H1 (cell line): ENCODE measurements around the gene SLC35F1. TPM values are rescaled to one million over a fixed set of nuclear protein-coding genes. Genes with fewer than 3 reads are reported as not detected.

Source experiments
- CTCF ChIA-PET: fragments of 300-600 bp; sonication (Branson Sonifier 250); formaldehyde crosslinking; loops from one replicate; lab custom pipeline; 2021; ENCODE audit not compliant: partially characterized antibody; lab: Charles Lee
- POLR2A ChIA-PET: fragments of 300-600 bp; sonication (Branson Sonifier 250); formaldehyde crosslinking; loops from one replicate; lab custom pipeline; 2021; ENCODE audit warnings: inconsistent platforms; ENCODE audit not compliant: partially characterized antibody; lab: Charles Lee
- DNase-seq, 2 experiments: peaks; one replicate each; pipeline versions ENCODE4 v3.0.0 to v3.0.0-alpha.2; 2010 to 2022; ENCODE audit warnings: low spot score in 2 of 2, low read depth in 1 of 2, mixed read lengths in 1 of 2
- FAIRE-seq: peaks from 2 replicates; lab custom pipeline; 2011; peaks lifted over from hg19 to GRCh38; lab: Jason Lieb, UNC
- H2AFZ ChIP-seq: 2 replicates; pipeline ENCODE4 v1.8.1; 2012; ENCODE audit warnings: low read length, inconsistent platforms
- H2AK5ac ChIP-seq: 2 replicates; pipeline ENCODE4 v1.6.1; 2013; ENCODE audit warnings: low read depth, low read length
- H2BK120ac ChIP-seq: replicated peaks from 2 replicates; pipeline ENCODE3; 2013; ENCODE audit warnings: low read depth, low read length, inconsistent platforms
- H2BK12ac ChIP-seq: 2 replicates; pipeline ENCODE4 v1.6.1; 2013; ENCODE audit warnings: low read depth, low read length
- H2BK15ac ChIP-seq: 2 replicates; pipeline ENCODE4 v1.6.1; 2013; ENCODE audit warnings: low read length
- H2BK20ac ChIP-seq: 2 replicates; pipeline ENCODE4 v1.6.1; 2013; ENCODE audit warnings: low read length
- H2BK5ac ChIP-seq: 2 replicates; pipeline ENCODE4 v1.6.1; 2013; ENCODE audit warnings: low read depth, low read length
- H3K14ac ChIP-seq: 2 replicates; pipeline ENCODE4 v1.6.1; 2013; ENCODE audit warnings: inconsistent platforms; ENCODE audit not compliant: insufficient read length
- H3K18ac ChIP-seq: 2 replicates; pipeline ENCODE4 v1.6.1; 2013; ENCODE audit warnings: low read length; ENCODE audit errors: extremely low read depth
- H3K23ac ChIP-seq: 2 replicates; pipeline ENCODE4 v1.6.1; 2013; ENCODE audit warnings: inconsistent platforms; ENCODE audit not compliant: insufficient read length
- H3K23me2 ChIP-seq: 2 replicates; pipeline ENCODE4 v1.6.1; 2013; ENCODE audit warnings: low read depth, low read length
- H3K27ac ChIP-seq: 2 replicates; pipeline ENCODE4 v1.6.1; 2011; ENCODE audit warnings: low read depth, low read length, inconsistent platforms
- H3K27me3 ChIP-seq, 4 experiments: replicated peaks in 1 of 4; 1 replicate in 1 of 4; 2 replicates in 3 of 4; pipeline versions ENCODE4 v1.6.1 to v1.8.1; 2011 to 2013; ENCODE audit warnings: low read length in 3 of 4, mild to moderate bottlenecking in 3 of 4, inconsistent platforms in 2 of 4, mixed read lengths in 2 of 4, moderate library complexity in 1 of 4; ENCODE audit not compliant: control insufficient read depth in 3 of 4, insufficient read depth in 3 of 4; ENCODE audit errors: extremely low read depth in 1 of 4
- H3K36me3 ChIP-seq, 4 experiments: 2 replicates each; pipeline versions ENCODE4 v1.6.1 to v1.8.1; 2011 to 2013; ENCODE audit warnings: mild to moderate bottlenecking in 4 of 4, low read length in 3 of 4, moderate library complexity in 2 of 4, control low read depth in 1 of 4, inconsistent platforms in 1 of 4; ENCODE audit not compliant: insufficient read depth in 4 of 4, control insufficient read depth in 2 of 4
- H3K4ac ChIP-seq: replicated peaks from 2 replicates; pipeline ENCODE3; 2013; ENCODE audit warnings: low read length, low read depth, mixed read lengths, inconsistent platforms; ENCODE audit not compliant: insufficient read length
- H3K4me1 ChIP-seq, 4 experiments: replicated peaks in 1 of 4; 1 replicate in 1 of 4; 2 replicates in 3 of 4; pipeline versions ENCODE4 v1.6.1 to v1.8.1; 2011 to 2013; ENCODE audit warnings: low read length in 3 of 4, inconsistent platforms in 2 of 4, mixed read lengths in 1 of 4; ENCODE audit not compliant: insufficient read depth in 4 of 4, control insufficient read depth in 3 of 4
- H3K4me2 ChIP-seq, 2 experiments: 2 replicates each; pipeline versions ENCODE4 v1.6.1 to v1.8.1; 2011 to 2013; ENCODE audit warnings: low read depth in 2 of 2, low read length in 2 of 2, control low read depth in 1 of 2, inconsistent platforms in 1 of 2, mild to moderate bottlenecking in 1 of 2; ENCODE audit not compliant: insufficient read depth in 1 of 2
- H3K4me3 ChIP-seq, 4 experiments: fragments of 200-600, 300-600 bp in 1 of 4; sonication (generic), shearing (Covaris generic), sonication (Bioruptor Twin) in 1 of 4; 2 replicates each; pipeline versions ENCODE4 v1.5.1 to v1.8.1; 2011 to 2016; ENCODE audit warnings: low read length in 4 of 4, low read depth in 3 of 4, control low read depth in 2 of 4, inconsistent platforms in 2 of 4, mild to moderate bottlenecking in 2 of 4, mixed read lengths in 1 of 4, moderate library complexity in 1 of 4; ENCODE audit not compliant: insufficient read depth in 2 of 4; ENCODE audit errors: extremely low read depth in 1 of 4
- H3K56ac ChIP-seq: replicated peaks from 2 replicates; pipeline ENCODE3; 2013; ENCODE audit warnings: low read depth, mild to moderate bottlenecking, mixed read lengths, low read length, inconsistent platforms; ENCODE audit not compliant: insufficient read length
- H3K79me1 ChIP-seq: 2 replicates; pipeline ENCODE4 v1.6.1; 2013; ENCODE audit warnings: low read depth, low read length, control low read depth
- H3K79me2 ChIP-seq, 2 experiments: 2 replicates each; pipeline versions ENCODE4 v1.6.1 to v1.8.1; 2012 to 2013; ENCODE audit warnings: low read length in 2 of 2, mild to moderate bottlenecking in 2 of 2, inconsistent platforms in 1 of 2; ENCODE audit not compliant: insufficient read depth in 2 of 2, control insufficient read depth in 1 of 2
- H3K9ac ChIP-seq, 4 experiments: replicated peaks in 1 of 4; 1 replicate in 1 of 4; 2 replicates in 3 of 4; pipeline versions ENCODE4 v1.6.1 to v1.8.1; 2011 to 2013; ENCODE audit warnings: low read depth in 3 of 4, low read length in 3 of 4, control low read depth in 2 of 4, mild to moderate bottlenecking in 2 of 4, moderate library complexity in 2 of 4, inconsistent platforms in 1 of 4; ENCODE audit errors: extremely low read depth in 1 of 4
- H3K9me3 ChIP-seq, 2 experiments: 2 replicates each; pipeline versions ENCODE4 v1.6.1 to v1.8.1; 2012 to 2013; ENCODE audit warnings: mild to moderate bottlenecking in 2 of 2, moderate library complexity in 2 of 2, control low read depth in 1 of 2, inconsistent platforms in 1 of 2, low read depth in 1 of 2, low read length in 1 of 2, mixed read lengths in 1 of 2; ENCODE audit not compliant: insufficient read depth in 2 of 2
- H4K20me1 ChIP-seq, 2 experiments: replicated peaks in 1 of 2; 2 replicates each; pipeline versions ENCODE3 to v1.8.1; 2011 to 2013; ENCODE audit warnings: inconsistent platforms in 2 of 2, low read length in 2 of 2, mild to moderate bottlenecking in 1 of 2; ENCODE audit not compliant: insufficient read depth in 2 of 2, control insufficient read depth in 1 of 2
- H4K5ac ChIP-seq: 2 replicates; pipeline ENCODE4 v1.6.1; 2013; ENCODE audit warnings: low read length, low read depth, mixed read lengths, inconsistent platforms; ENCODE audit not compliant: insufficient read length
- H4K8ac ChIP-seq: 2 replicates; pipeline ENCODE4 v1.8.0; 2013; ENCODE audit warnings: mild to moderate bottlenecking, moderate library complexity, low read length, inconsistent platforms; ENCODE audit not compliant: insufficient read depth; ENCODE audit errors: extremely low read depth
- H4K91ac ChIP-seq: replicated peaks from 2 replicates; pipeline ENCODE3; 2013; ENCODE audit warnings: low read length, mixed read lengths, inconsistent platforms; ENCODE audit not compliant: insufficient read length
- CEBPB ChIP-seq: IDR thresholded peaks from 2 replicates; pipeline ENCODE4 v1.6.1; 2012; ENCODE audit warnings: low read depth, low read length
- FOSL1 ChIP-seq: IDR thresholded peaks from 2 replicates; pipeline ENCODE4 v1.6.1; 2011; ENCODE audit warnings: mild to moderate bottlenecking, low read depth, low read length, moderate library complexity; ENCODE audit not compliant: insufficient read depth
- HDAC2 ChIP-seq, 2 experiments: fragments of 300-600 bp in 1 of 2; sonication (generic) in 1 of 2; IDR thresholded peaks; 2 replicates each; pipeline ENCODE4 v1.6.1; 2011 to 2012; ENCODE audit warnings: low read depth in 2 of 2, low read length in 2 of 2, mild to moderate bottlenecking in 2 of 2, moderate library complexity in 2 of 2, borderline replicate concordance in 1 of 2, inconsistent platforms in 1 of 2
- RXRA ChIP-seq: IDR thresholded peaks from 2 replicates; pipeline ENCODE4 v1.6.1; 2011; ENCODE audit warnings: low read depth, mild to moderate bottlenecking, low read length, moderate library complexity; ENCODE audit not compliant: insufficient read depth
- SIX5 ChIP-seq: IDR thresholded peaks from 2 replicates; pipeline ENCODE4 v1.6.1; 2011; ENCODE audit warnings: mild to moderate bottlenecking, low read depth, low read length
- SP2 ChIP-seq: IDR thresholded peaks from 2 replicates; pipeline ENCODE4 v1.6.1; 2012; ENCODE audit warnings: mild to moderate bottlenecking, low read length, inconsistent platforms
- TBP ChIP-seq: IDR thresholded peaks from 2 replicates; pipeline ENCODE4 v1.6.1; 2011; ENCODE audit warnings: low read depth, low read length, improper control_type of control experiment
- WGBS, 2 experiments: shearing (Covaris generic) in 1 of 2; methylation state at CpG; one replicate each; pipeline versions ENCODE4 v1.1.6 to v1.1.7; 2013 to 2015; ENCODE audit warnings: low lambda C conversion rate in 2 of 2, mixed read lengths in 2 of 2, inconsistent platforms in 1 of 2, low coverage in 1 of 2, missing lambda C conversion rate in 1 of 2; ENCODE audit not compliant: insufficient replicate concordance in 2 of 2, insufficient coverage in 1 of 2, insufficient read length in 1 of 2; ENCODE audit errors: extremely low coverage in 1 of 2, missing lambda C conversion rate in 1 of 2; 5-methylcytosine and 5-hydroxymethylcytosine counted together
- polyA plus RNA-seq, 7 experiments: library from polyadenylated mRNA; depleted of rRNA in 3 of 7; stranded (reverse) in 5 of 7; unstranded in 2 of 7; fragments of >200 nt in 5 of 7; fragments of 200-250 nt in 2 of 7; gene quantifications; 1 replicate in 5 of 7; 2 replicates in 1 of 7; 4 replicates in 1 of 7; pipeline versions ENCODE4 v1.2.1 to v1.2.3, GENCODE V29; 2011 to 2013; ENCODE audit warnings: missing spikeins in 2 of 7, mixed read lengths in 2 of 7
- total RNA-seq: library from RNA; stranded (reverse); fragmentation: NEBNext Ultra II Directional; extraction: Animal tissue kit (Norgen Biotek cat#: 25700); gene quantifications from 2 replicates; pipeline ENCODE4 v1.2.1, GENCODE V29; 2021

The SLC35F1 gene
- total and polyA plus RNA-seq, 2 of the 8 experiments (the other 6 are each of a cell fraction or from before 2014, with no cell fraction given), result 7.0 to 10.0 TPM

DNA sequence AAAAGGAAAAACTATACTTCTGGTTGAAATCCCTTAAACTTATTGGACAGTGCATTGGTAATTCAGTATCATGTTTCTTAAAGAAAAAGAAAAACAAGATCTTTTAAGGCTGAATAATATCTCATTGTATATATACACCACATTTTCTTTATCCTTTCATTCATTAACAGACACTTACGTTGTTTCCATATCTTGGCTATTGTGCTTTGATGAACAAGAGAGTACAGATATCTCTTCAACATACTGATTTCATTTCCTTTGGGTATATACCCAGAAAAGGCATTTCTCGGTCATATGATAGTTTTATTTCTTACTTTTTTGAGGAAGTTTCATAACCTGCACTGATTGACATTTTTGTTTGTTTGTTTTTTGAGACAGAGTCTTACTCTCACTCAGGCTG lies 281.5 kb downstream of the SLC35F1 start:
- H3K27me3 ChIP-seq, result no peaks in the 10 kb centered on the region
- H2BK120ac ChIP-seq, result no peak overlapping the region
- H3K4me3 ChIP-seq, result no peak overlapping the region
- H2AK5ac ChIP-seq, result no peak overlapping the region
- ChIA-PET POLR2A (no interaction called here), CTCF (no interaction called here)
- H3K36me3 ChIP-seq, result no peaks in the 10 kb centered on the region
- no peak overlapping the region for H4K8ac ChIP-seq
- no peak overlapping the region for H4K5ac ChIP-seq
- no peak overlapping the region for H4K91ac ChIP-seq
- no peak overlapping the region for H3K9ac ChIP-seq
- 85% methylated on average over 2 of the region's 2 CpGs; no CpG with 5 or more reads in 1 of the 2 experiments for WGBS, 2 experiments
- no peak overlapping the region for H3K18ac ChIP-seq
- H3K79me1 ChIP-seq, result no peaks in the 10 kb centered on the region
- no peak overlapping the region for H2BK5ac ChIP-seq
- H4K20me1 ChIP-seq, result no peaks in the 10 kb centered on the region
- H2BK15ac ChIP-seq, result no peak overlapping the region
- H3K9me3 ChIP-seq, result no peaks in the 10 kb centered on the region
- no peak overlapping the region for H3K23ac ChIP-seq
- FAIRE-seq (no peak), DNase-seq (no peak)
- H2BK12ac ChIP-seq, result no peak overlapping the region
- no peak overlapping the region for H3K56ac ChIP-seq
- no peak overlapping the region for H2AFZ ChIP-seq
- no peaks in the 10 kb centered on the region for H3K79me2 ChIP-seq
- no peak overlapping the region for H3K4me2 ChIP-seq
- H2BK20ac ChIP-seq, result no peak overlapping the region
- no peak overlapping the region for H3K14ac ChIP-seq
- no peaks in the 10 kb centered on the region for H3K23me2 ChIP-seq
- no peak overlapping the region for H3K27ac ChIP-seq
- no peak overlapping the region for H3K4ac ChIP-seq
- H3K4me1 ChIP-seq, result no peaks in the 10 kb centered on the region
- no peak for TF ChIP-seq RXRA
- TF ChIP-seq SP2, result no peak
- TF ChIP-seq TBP, result no peak
- TF ChIP-seq HDAC2 (IDR thresholded peaks at IDR 0.05; ENCODE audit: borderline replicate concordance in 1 of 2, low read depth in 2 of 2, low read length in 2 of 2), result no peak
- TF ChIP-seq CEBPB, result no peak
- TF ChIP-seq FOSL1, result no peak
- no peak for TF ChIP-seq SIX5
